Mononuclear cell (primary cell): ENCODE results near the gene ZNF385B. TPM values are rescaled to one million over a fixed set of nuclear protein-coding genes. Genes with fewer than 3 reads are reported as not detected.

Source experiments
- H3K27me3 ChIP-seq: 2 replicates; pipeline ENCODE4 v1.6.0; 2011; ENCODE audit warnings: low read length, control low read depth; ENCODE audit not compliant: insufficient read depth
- H3K4me1 ChIP-seq: 2 replicates; pipeline ENCODE4 v1.5.1; 2011; ENCODE audit warnings: mild to moderate bottlenecking, low read length, control low read depth; ENCODE audit not compliant: insufficient read depth
- H3K4me3 ChIP-seq: 2 replicates; pipeline ENCODE4 v1.5.1; 2011; ENCODE audit warnings: mild to moderate bottlenecking, low read length, moderate library complexity
- H3K9me3 ChIP-seq: 2 replicates; pipeline ENCODE4 v1.5.1; 2011; ENCODE audit warnings: low read depth, mild to moderate bottlenecking, control low read depth, low read length
- total RNA-seq: library from RNA; depleted of rRNA; stranded (reverse); fragments of >200 nt; gene quantifications from one replicate; pipeline ENCODE4 v1.2.3, GENCODE V29; 2012

ZNF385B gene
- total RNA-seq, 1 donor = not detected

- H3K4me3 ChIP-seq = no peak overlapping the region
- H3K9me3 ChIP-seq = no peaks in the 10 kb centered on the region
Measured at GRCh38 chr2:179442206-179442605, 419.2 kb downstream of the ZNF385B start.

DNA sequence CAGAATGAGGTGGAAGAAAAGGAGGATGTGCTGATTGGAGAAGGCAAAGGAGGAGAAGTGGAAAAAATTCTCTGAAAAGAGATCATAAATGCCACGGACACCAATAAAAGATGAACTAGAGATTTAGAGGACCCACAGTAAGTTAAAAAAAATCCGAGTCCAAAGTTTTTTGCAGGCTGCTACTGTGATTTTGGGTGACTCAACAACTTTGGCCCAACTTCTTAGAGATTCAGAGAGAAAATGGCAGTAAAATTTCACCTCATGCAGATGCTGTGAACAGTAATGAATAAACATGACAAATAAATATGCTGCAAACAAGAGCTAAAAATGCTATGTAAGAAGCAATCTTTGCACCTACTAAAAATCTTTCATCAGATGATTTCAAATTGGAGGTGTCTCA is 419.9 kb downstream of the ZNF385B start:
- H3K9me3 ChIP-seq = no peaks in the 10 kb centered on the region
- no peaks in the 10 kb centered on the region for H3K27me3 ChIP-seq
- no peaks in the 10 kb centered on the region for H3K4me1 ChIP-seq
- no peak overlapping the region for H3K4me3 ChIP-seq

More at GRCh38 chr2:179442206-179442605, 419.2 kb downstream of the ZNF385B start:
- Histone ChIP-seq H3K27me3 (no peaks in the 10 kb centered on the region), H3K4me1 (no peaks in the 10 kb centered on the region)

DNA sequence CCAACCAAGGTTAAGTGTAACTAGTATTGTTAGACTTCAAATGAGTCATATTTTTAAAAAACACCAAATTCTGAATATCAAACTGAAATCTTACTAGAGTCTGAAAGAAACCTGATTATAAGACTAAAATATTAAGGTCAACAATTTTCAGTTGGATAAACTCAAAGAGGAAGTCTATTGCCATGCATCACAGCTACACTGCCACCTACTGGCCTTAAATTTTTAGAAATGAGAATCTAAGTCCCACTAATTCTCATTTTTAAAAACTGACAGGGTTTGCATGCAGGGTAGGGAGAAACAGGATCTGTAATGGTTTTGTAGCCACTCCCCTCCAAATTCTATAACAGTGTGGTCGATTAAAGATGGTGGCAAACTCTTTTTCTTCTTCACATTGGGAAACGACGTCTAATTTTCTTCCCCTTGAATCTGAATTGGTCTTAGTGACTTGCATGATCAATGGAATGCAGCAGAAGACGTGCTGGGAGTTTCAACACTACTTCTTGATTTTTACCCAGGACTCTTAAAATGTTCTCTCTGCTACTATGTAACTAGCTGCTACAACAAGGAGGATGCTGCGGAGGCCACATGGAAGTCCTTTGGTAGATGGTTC is 420.7 kb downstream of the ZNF385B start:
- Histone ChIP-seq H3K27me3 (no peaks in the 10 kb centered on the region), H3K4me3 (no peak overlapping the region), H3K9me3 (no peaks in the 10 kb centered on the region), H3K4me1 (no peaks in the 10 kb centered on the region)

GRCh38 chr2:179438654-179439053 is 422.8 kb downstream of the ZNF385B start:
- Histone ChIP-seq H3K4me1 (no peaks in the 10 kb centered on the region), H3K9me3 (no peaks in the 10 kb centered on the region), H3K27me3 (no peaks in the 10 kb centered on the region), H3K4me3 (no peak overlapping the region)

GRCh38 chr2:179437430-179437829 is 424.0 kb downstream of the ZNF385B start:
- H3K9me3 ChIP-seq = no peaks in the 10 kb centered on the region
- no peak overlapping the region for H3K4me3 ChIP-seq
- no peaks in the 10 kb centered on the region for H3K27me3 ChIP-seq
- H3K4me1 ChIP-seq = no peaks in the 10 kb centered on the region

DNA sequence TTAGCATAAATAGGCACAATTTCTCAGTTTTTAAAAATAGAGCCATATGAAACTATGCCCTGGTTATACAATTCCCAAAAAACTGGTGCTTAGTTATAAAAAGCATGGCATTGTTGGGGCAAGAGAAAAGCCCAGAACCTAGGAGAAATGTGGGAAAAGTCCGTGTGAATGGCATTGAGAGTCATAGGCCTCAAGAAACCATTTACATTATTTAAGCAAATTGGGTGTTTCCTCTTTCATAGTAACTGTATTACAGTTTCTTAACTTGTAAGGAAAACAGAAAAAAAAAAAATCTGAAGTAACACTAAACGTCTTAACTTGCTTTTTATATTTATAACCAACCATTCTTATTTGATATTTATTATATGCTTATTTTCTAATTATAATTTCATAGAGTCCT is 425.8 kb downstream of the ZNF385B start:
- Histone ChIP-seq H3K9me3 (no peaks in the 10 kb centered on the region), H3K4me3 (no peak overlapping the region), H3K27me3 (no peaks in the 10 kb centered on the region)

DNA sequence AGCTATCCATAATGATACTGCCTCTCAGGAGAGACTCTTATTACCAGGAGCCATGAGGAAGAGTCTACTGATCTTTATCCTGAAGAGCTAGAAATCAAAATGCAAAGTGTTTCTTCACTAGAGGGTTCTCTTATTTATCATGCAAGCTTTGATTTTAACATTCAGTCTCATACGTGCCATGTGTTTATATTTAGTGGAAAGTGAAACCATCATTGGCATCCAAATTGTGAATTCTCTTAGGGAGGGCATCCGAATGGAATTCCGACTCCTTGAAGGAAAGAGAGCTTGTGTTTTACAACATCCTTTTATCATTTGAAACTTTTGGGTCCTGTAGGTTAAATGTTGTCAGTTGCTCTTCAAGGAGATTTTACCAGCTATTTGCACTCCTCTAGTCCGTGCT is 426.4 kb downstream of the ZNF385B start:
- no peak overlapping the region for H3K4me3 ChIP-seq
- no peaks in the 10 kb centered on the region for H3K27me3 ChIP-seq
- no peaks in the 10 kb centered on the region for H3K4me1 ChIP-seq
- H3K9me3 ChIP-seq = no peaks in the 10 kb centered on the region

More for the DNA sequence above, 425.8 kb downstream of the ZNF385B start:
- no peaks in the 10 kb centered on the region for H3K4me1 ChIP-seq

DNA sequence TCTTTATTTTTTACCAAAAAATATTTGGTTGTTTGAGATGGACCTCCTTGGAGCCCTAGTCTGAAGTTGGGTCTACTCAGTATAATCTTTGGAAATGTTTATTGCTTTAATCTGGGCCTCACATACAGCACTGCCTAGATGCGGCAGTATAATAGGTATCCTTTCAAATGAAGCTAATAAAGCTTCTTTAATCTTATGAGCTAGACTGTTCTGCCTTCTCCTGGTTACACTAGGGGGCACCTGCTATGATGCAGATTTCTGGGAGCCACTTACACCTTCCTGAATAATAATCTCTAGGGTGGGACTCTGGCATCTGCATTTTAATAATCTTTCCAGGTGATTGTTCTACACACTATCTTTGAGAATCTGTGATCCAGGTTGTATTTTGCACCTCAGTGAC is 427.1 kb downstream of the ZNF385B start:
- no peaks in the 10 kb centered on the region for H3K9me3 ChIP-seq
- no peak overlapping the region for H3K4me3 ChIP-seq
- H3K4me1 ChIP-seq = no peaks in the 10 kb centered on the region
- H3K27me3 ChIP-seq = no peaks in the 10 kb centered on the region

GRCh38 chr2:179432751-179433150 is 428.7 kb downstream of the ZNF385B start:
- H3K27me3 ChIP-seq = no peaks in the 10 kb centered on the region
- no peaks in the 10 kb centered on the region for H3K9me3 ChIP-seq

GRCh38 chr2:179429597-179429996 is 431.8 kb downstream of the ZNF385B start:
- no peak overlapping the region for H3K4me3 ChIP-seq
- no peaks in the 10 kb centered on the region for H3K9me3 ChIP-seq
- no peaks in the 10 kb centered on the region for H3K4me1 ChIP-seq
- H3K27me3 ChIP-seq = no peaks in the 10 kb centered on the region

More at GRCh38 chr2:179432751-179433150, 428.7 kb downstream of the ZNF385B start:
- H3K4me3 ChIP-seq = no peak overlapping the region
- no peaks in the 10 kb centered on the region for H3K4me1 ChIP-seq

DNA sequence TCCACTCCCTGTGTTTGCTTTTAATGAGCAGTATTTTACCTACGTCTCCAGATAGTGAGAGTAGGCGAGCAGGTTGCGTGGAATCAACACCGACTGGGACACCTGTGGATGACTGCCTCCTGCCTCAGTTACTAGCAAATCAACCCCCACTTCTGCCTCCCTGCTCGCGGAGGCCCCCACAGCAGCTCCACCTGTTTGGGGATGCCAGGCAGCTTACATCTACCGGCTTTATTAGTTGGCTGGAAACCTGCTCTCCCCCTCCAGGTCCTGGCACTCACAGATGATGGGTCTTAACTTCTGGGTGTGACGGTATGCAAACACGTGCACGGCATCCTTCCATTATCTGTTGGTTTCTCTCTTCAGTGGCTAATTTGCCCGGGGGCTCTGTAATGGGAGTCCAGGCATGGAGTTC is 432.3 kb downstream of the ZNF385B start:
- Histone ChIP-seq H3K9me3 (no peaks in the 10 kb centered on the region), H3K4me1 (no peaks in the 10 kb centered on the region), H3K27me3 (no peaks in the 10 kb centered on the region), H3K4me3 (no peak overlapping the region)

DNA sequence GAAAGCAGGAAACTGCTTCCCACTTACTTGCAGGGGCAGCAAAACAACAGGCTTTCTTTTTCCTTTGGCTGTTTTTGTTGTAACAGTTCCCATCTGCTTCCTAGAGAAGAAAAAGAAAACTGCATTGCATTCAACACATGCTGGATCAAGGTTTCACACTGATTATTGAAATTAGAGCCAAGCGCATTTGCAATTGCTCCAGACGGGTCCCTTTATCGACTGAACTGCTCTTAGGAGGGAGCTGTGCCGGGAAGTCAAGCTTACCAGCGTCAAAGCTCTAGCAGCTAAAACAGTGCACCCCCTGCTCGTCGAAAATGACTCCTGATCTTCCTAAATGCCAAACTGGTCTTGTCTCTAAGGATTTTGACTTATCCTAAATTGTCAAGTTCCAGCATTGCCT is 432.8 kb downstream of the ZNF385B start:
- Histone ChIP-seq H3K4me1 (no peaks in the 10 kb centered on the region), H3K27me3 (no peaks in the 10 kb centered on the region), H3K9me3 (no peaks in the 10 kb centered on the region), H3K4me3 (no peak overlapping the region)

DNA sequence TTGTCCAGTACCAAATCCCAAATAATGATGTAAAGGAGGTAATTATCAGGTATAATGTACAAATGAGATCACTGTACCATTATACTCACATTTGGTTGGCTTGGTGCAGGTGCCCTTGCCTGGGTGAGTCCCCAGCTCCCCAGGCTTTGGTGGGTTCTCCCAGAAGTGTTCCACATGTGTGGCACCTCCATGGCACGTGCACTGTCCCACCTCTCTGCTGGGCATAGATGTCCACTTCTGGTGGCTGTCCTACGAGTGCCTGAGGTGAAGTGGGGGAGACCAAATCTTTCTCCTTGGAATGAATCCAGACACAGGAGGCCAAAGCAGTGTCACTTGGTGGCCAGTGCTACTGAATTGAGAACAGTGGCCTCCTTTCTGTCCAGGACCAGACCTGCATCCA is 434.3 kb downstream of the ZNF385B start:
- H3K27me3 ChIP-seq = no peaks in the 10 kb centered on the region
- no peak overlapping the region for H3K4me3 ChIP-seq
- no peaks in the 10 kb centered on the region for H3K4me1 ChIP-seq
- no peaks in the 10 kb centered on the region for H3K9me3 ChIP-seq

GRCh38 chr2:179424571-179424970 is 436.8 kb downstream of the ZNF385B start:
- no peak overlapping the region for H3K4me3 ChIP-seq
- no peaks in the 10 kb centered on the region for H3K4me1 ChIP-seq
- H3K27me3 ChIP-seq = no peaks in the 10 kb centered on the region
- H3K9me3 ChIP-seq = no peaks in the 10 kb centered on the region

DNA sequence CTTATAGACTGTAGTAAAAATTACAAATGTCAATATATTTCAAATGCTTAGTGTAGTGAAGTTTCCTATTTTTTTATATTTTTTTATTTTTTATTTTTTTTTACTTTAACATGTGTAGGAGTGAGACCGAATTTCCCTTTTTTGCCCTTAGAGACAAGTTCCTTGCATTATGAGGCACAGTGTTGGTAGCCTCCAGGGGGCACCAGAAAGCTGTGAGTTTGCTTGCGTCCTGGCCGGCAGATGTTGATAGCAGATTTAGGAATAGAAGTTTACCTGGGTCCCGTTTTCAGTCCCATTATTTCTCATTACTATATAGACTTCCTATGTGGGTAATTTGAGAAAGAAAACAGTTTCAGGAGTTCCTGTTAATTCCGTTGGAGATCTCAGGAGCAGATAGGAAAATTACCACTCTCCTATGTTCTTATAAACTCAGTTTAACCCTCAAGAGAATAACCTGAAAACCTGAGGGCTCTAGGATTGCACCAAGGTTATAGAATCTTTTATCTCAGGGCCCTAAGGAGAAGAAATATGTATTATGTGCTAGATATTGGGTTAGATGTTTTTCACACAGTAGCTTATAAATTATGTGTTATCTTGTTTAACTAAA is 439.3 kb downstream of the ZNF385B start:
- H3K9me3 ChIP-seq = no peaks in the 10 kb centered on the region
- no peaks in the 10 kb centered on the region for H3K27me3 ChIP-seq
- H3K4me1 ChIP-seq = no peaks in the 10 kb centered on the region
- H3K4me3 ChIP-seq = no peak overlapping the region

- H3K9me3 ChIP-seq = no peaks in the 10 kb centered on the region
- H3K4me3 ChIP-seq = no peak overlapping the region
- H3K27me3 ChIP-seq = no peaks in the 10 kb centered on the region
- no peaks in the 10 kb centered on the region for H3K4me1 ChIP-seq
Measured at GRCh38 chr2:179417436-179417949, 443.9 kb downstream of the ZNF385B start.
